GM20000 (cell line): Measurements from ENCODE around the gene MACC1.
A peak's percentile ranks its signal among the peaks of the same experiment; 100 is the strongest.

Source experiments
- DNase-seq: peaks from one replicate; pipeline ENCODE4 v3.0.0; 2012; ENCODE audit warnings: low spot score
- CTCF ChIP-seq: IDR thresholded peaks from 2 replicates; pipeline ENCODE4 v1.5.1; 2012; ENCODE audit warnings: mild to moderate bottlenecking, control low read depth; ENCODE audit errors: extremely low read depth, missing control alignments

MACC1 gene

GRCh38 chr7:20113427-20114027 is 103.7 kb downstream of the MACC1 start:
- peak; percentile 18 for DNase-seq
- no peak for TF ChIP-seq CTCF

GRCh38 chr7:20112696-20113095 is 104.5 kb downstream of the MACC1 start:
- no peak for TF ChIP-seq CTCF
- DNase-seq, result no peak

GRCh38 chr7:20111821-20112542 is 105.2 kb downstream of the MACC1 start:
- no peak for DNase-seq
- no peak for TF ChIP-seq CTCF

GRCh38 chr7:20107582-20107981 is 109.6 kb downstream of the MACC1 start:
- DNase-seq, result no peak
- no peak for TF ChIP-seq CTCF

GRCh38 chr7:20104696-20105095 is 112.5 kb downstream of the MACC1 start:
- DNase-seq, result no peak
- no peak for TF ChIP-seq CTCF

GRCh38 chr7:20102982-20103381 is 114.2 kb downstream of the MACC1 start:
- no peak for TF ChIP-seq CTCF
- no peak for DNase-seq

GRCh38 chr7:20095862-20096261 is 121.3 kb downstream of the MACC1 start:
- no peak for DNase-seq
- TF ChIP-seq CTCF, result no peak
